MV-4-11 (cell line): ENCODE data around the gene DGKZ.

Source experiments
- DNase-seq: peaks from one replicate; lab custom pipeline; 2025; lab: John Stamatoyannopoulos, UW

DGKZ gene

GRCh38 chr11:46326813-46327416 is 20.3 kb upstream of the DGKZ start:
- no peak for DNase-seq

GRCh38 chr11:46327829-46328228 is 19.4 kb upstream of the DGKZ start:
- no peak for DNase-seq

GRCh38 chr11:46330154-46330553 is 17.1 kb upstream of the DGKZ start:
- no peak for DNase-seq

GRCh38 chr11:46330563-46331281 is 16.5 kb upstream of the DGKZ start:
- DNase-seq, result peak; percentile 49

GRCh38 chr11:46331282-46331984 is 15.8 kb upstream of the DGKZ start:
- DNase-seq, result peak; percentile 55

GRCh38 chr11:46332093-46332567 is 15.1 kb upstream of the DGKZ start:
- DNase-seq, result no peak

- no peak for DNase-seq
These were observed 14.5 kb upstream of the DGKZ start for GRCh38 chr11:46332568-46333393.

- peak; percentile 21 for DNase-seq
These were observed 13.8 kb upstream of the DGKZ start for GRCh38 chr11:46333394-46333947.

GRCh38 chr11:46334211-46334610 is 13.1 kb upstream of the DGKZ start:
- no peak for DNase-seq

- no peak for DNase-seq
These were observed 12.0 kb upstream of the DGKZ start for GRCh38 chr11:46335271-46335670.

- DNase-seq, result peak; percentile 79
These were observed 11.2 kb upstream of the DGKZ start for GRCh38 chr11:46335890-46336562.

GRCh38 chr11:46336563-46337180 is 10.6 kb upstream of the DGKZ start:
- peak; percentile 98 for DNase-seq

- no peak for DNase-seq
These were observed 9.5 kb upstream of the DGKZ start for GRCh38 chr11:46337626-46338345.

- DNase-seq, result peak; percentile 19
These were observed 8.7 kb upstream of the DGKZ start for GRCh38 chr11:46338636-46338987.

- no peak for DNase-seq
These were observed 8.1 kb upstream of the DGKZ start for GRCh38 chr11:46338988-46339666.

- peak; percentile 61 for DNase-seq
These were observed 7.4 kb upstream of the DGKZ start for GRCh38 chr11:46339816-46340215.

GRCh38 chr11:46341454-46341853 is 5.8 kb upstream of the DGKZ start:
- DNase-seq, result no peak

- peak; percentile 74 for DNase-seq
These were observed 5.0 kb upstream of the DGKZ start for GRCh38 chr11:46342239-46342638.

GRCh38 chr11:46343520-46343919 is 3.7 kb upstream of the DGKZ start:
- DNase-seq, result no peak
